ENCODE data around the gene KLHL33.

- no peak for TF ChIP-seq SPI1 (IDR thresholded peaks at IDR 0.05; ENCODE audit: low read depth, low read length)
- TF ChIP-seq TAF1 (IDR thresholded peaks at IDR 0.05; ENCODE audit: low read depth, low read length): no peak
These were observed 22.2 kb upstream of the KLHL33 start for GRCh38 chr14:20458031-20458789.

Measured in GM12891 (cell line).